Right lobe of liver (tissue), 6 donors: ENCODE results near the gene ASIC2. TPM values are rescaled to one million over a fixed set of nuclear protein-coding genes. Genes with fewer than 3 reads are reported as not detected.

Experiments used
- ATAC-seq, 4 donors: fragments of 200-7000 bp; cut with Tn5 transposase; one replicate each; pipeline ENCODE4 v1.9.1; 2020; ENCODE audit warnings: mild to moderate bottlenecking in 4 of 4, moderate library complexity in 4 of 4
- DNase-seq, 3 donors: peaks; one replicate each; pipeline ENCODE4 v3.0.0-alpha.2; 2020
- H3K27ac ChIP-seq, 3 donors: fragments of 200-600 bp; one replicate each; pipeline ENCODE4 v1.8.0; 2022
- H3K27me3 ChIP-seq, 2 donors: fragments of 200-600 bp; one replicate each; pipeline ENCODE4 v1.8.0; 2022
- H3K36me3 ChIP-seq, 4 donors: fragments of 200-600 bp; sonication (generic) in 1 of 4; one replicate each; pipeline versions ENCODE4 v1.5.1 to v1.8.0; 2017 to 2022; ENCODE audit warnings: control low read depth in 1 of 4
- H3K4me1 ChIP-seq, 4 donors: fragments of 200-600 bp; sonication (generic) in 1 of 4; one replicate each; pipeline versions ENCODE4 v1.5.1 to v1.8.0; 2017 to 2022; ENCODE audit warnings: control low read depth in 1 of 4
- H3K4me3 ChIP-seq, 3 donors: fragments of 200-600 bp; one replicate each; pipeline ENCODE4 v1.8.0; 2022
- H3K9me3 ChIP-seq, 4 donors: fragments of 200-600 bp; sonication (generic) in 1 of 4; one replicate each; pipeline versions ENCODE4 v1.5.1 to v1.8.0; 2017 to 2022; ENCODE audit warnings: control low read depth in 1 of 4
- POLR2A ChIP-seq: fragments of 450-650 bp; IDR thresholded peaks from one replicate; pipeline ENCODE4 v1.6.1; 2017; ENCODE audit warnings: antibody characterized with exemption, mild to moderate bottlenecking
- WGBS: methylation state at CpG from one replicate; pipeline ENCODE4 v1.1.6; 2018; ENCODE audit warnings: low coverage, low lambda C conversion rate; ENCODE audit not compliant: insufficient coverage; ENCODE audit errors: missing lambda C conversion rate; 5-methylcytosine and 5-hydroxymethylcytosine counted together
- intact Hi-C, 2 donors: fragments of 100-400 bp; cut with DNase I; formaldehyde crosslinking; loops; one replicate each; pipeline versions ENCODE4 v1.11.2 to v1.14.1; 2022
- total RNA-seq, 6 experiments: library from RNA; depleted of rRNA in 2 of 6; stranded (reverse); fragments of >200 nt in 2 of 6; fragmentation: NEBNext Ultra II Directional in 3 of 6; extraction: Animal tissue kit (Norgen Biotek cat#: 25700) in 3 of 6; gene quantifications; one replicate each; pipeline versions ENCODE4 v1.1.0 to v1.2.4, GENCODE V29; 2016 to 2023
- TF ChIP-seq, protein P1 (sequence below), 4 donors: fragments of 200-600 bp in 3 of 4; fragments of 450-650 bp in 1 of 4; IDR thresholded peaks; one replicate each; pipeline versions ENCODE4 v1.5.1 to v1.8.0; 2016 to 2022; ENCODE audit warnings: antibody characterized with exemption in 4 of 4, mild to moderate bottlenecking in 2 of 4
- donor health status: DM: no; HTN: yes; CAD: no.
- donor health status: DM: no; HTN: no; CAD: no.
- donor health status: DM: no; HTN: no; CAD: no.
- donor health status: DM: no; HTN: yes; CAD: no.
- donor health status: DM: no; HTN: yes; CAD: no.

The ASIC2 gene
- total RNA-seq, 6 experiments from 2014 or later, result 0.11 to 0.31 (median 0.12) TPM; not detected in 3

DNA sequence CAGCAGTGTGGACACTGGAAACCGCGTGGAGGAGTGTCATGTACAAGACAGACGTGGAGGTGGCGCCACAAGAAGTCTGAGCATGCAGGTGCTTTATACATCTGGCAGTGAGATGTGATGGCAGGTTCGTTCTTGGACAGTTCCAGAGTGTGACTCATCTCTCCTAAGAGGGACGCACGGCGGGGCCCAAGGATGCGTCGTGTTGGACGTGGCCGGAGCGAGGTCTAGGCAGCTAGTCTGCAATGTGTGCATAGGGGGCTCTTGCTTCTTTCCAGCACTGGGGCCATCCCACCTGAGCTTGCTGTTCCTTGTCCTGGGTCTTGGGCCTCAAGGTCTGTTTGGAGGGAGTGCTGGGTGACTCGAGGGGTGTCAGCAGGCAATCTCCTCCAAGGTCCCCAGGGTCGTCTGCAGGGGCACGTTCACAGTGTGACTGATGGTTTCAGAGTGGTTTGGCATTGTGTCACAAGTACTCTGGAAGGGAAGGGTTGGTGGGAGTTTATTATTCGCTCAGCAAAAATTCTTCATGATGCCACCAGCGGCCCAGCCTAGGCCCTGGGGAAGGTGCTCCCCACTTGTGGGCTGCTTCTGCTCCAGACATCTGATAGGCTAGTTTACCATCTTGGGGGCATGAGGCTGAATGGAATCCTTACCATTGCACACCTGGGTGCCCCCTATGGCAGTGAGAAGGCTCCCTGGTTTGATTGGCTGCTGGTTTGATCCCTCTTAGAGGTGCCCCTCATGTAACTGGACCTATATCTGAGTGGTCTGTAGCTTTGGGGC, 279.3 kb downstream of the ASIC2 start:
- Histone ChIP-seq H3K4me3 (no peak overlapping the region), H3K27me3 (no peaks in the 10 kb centered on the region), H3K4me1 (no peaks in the 10 kb centered on the region), H3K27ac (no peak overlapping the region), H3K9me3 (no peaks in the 10 kb centered on the region), H3K36me3 (no peaks in the 10 kb centered on the region)
- no peak for ATAC-seq
- 40% methylated on average over 1 of the region's 18 CpGs for WGBS
- no peak for DNase-seq
- TF ChIP-seq POLR2A, result no peak
- TF ChIP-seq, protein P1, sequence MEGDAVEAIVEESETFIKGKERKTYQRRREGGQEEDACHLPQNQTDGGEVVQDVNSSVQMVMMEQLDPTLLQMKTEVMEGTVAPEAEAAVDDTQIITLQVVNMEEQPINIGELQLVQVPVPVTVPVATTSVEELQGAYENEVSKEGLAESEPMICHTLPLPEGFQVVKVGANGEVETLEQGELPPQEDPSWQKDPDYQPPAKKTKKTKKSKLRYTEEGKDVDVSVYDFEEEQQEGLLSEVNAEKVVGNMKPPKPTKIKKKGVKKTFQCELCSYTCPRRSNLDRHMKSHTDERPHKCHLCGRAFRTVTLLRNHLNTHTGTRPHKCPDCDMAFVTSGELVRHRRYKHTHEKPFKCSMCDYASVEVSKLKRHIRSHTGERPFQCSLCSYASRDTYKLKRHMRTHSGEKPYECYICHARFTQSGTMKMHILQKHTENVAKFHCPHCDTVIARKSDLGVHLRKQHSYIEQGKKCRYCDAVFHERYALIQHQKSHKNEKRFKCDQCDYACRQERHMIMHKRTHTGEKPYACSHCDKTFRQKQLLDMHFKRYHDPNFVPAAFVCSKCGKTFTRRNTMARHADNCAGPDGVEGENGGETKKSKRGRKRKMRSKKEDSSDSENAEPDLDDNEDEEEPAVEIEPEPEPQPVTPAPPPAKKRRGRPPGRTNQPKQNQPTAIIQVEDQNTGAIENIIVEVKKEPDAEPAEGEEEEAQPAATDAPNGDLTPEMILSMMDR (IDR thresholded peaks at IDR 0.05), result no peak
- intact Hi-C loops, result no loop called here

DNA sequence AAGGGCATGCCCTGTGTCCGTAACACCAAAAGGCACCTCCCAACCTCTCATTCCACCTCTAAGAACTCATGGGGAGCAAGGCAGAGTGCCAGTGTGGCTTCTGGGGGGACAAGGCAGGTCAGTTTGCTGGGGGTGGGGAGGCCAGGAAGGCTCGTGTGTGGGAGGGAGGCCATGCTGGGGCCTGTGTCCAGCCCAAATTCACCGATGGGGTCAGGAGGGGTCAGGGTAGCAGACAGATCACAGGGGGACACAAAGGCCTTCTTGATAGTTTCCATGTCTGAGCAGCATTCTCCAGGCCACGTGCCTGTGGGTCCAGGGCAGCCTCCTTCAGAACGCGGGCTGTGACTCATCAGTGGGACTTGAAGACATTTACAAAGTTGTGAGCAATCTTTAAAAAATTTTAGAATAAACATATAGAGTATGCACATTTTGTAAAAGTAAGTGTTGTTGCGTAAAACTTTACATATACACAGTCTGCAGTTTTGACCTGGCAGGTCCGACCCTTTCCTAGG, 280.5 kb downstream of the ASIC2 start:
- H3K27me3 ChIP-seq, result no peaks in the 10 kb centered on the region
- no peak for TF ChIP-seq POLR2A
- TF ChIP-seq, protein P1 (IDR thresholded peaks at IDR 0.05), result no peak
- H3K27ac ChIP-seq, result no peak overlapping the region
- WGBS, result 88% methylated on average over 2 of the region's 8 CpGs
- H3K4me1 ChIP-seq, result no peaks in the 10 kb centered on the region
- DNase-seq (no peak), ATAC-seq (no peak)
- intact Hi-C loops, result no loop called here
- H3K36me3 ChIP-seq, result no peaks in the 10 kb centered on the region
- H3K4me3 ChIP-seq, result no peak overlapping the region
- H3K9me3 ChIP-seq, result no peaks in the 10 kb centered on the region

DNA sequence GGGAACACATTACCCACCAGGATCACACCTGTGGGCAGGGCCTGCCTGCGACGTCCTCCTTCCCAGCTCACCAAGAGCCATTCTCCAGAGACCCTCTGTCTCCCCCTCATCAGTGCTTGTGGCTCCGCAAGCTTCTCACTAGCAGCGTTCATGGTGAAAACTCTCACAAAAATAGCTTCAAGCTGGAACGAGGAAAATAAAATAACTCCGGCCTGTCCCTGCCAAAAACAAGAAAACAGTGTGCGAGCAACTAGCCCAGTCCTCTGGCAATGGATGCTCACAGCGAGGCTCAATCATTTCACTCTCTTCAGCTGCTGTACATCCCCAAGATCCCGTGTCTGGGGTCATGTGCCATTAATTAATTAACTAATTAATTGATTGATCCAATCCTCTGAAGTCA, 283.5 kb downstream of the ASIC2 start:
- Histone ChIP-seq H3K36me3 (no peaks in the 10 kb centered on the region), H3K27ac (no peak overlapping the region), H3K27me3 (no peaks in the 10 kb centered on the region), H3K4me1 (no peaks in the 10 kb centered on the region), H3K4me3 (no peak overlapping the region), H3K9me3 (no peaks in the 10 kb centered on the region)
- DNase-seq, result no peak
- TF ChIP-seq POLR2A, result no peak
- TF ChIP-seq, protein P1 (IDR thresholded peaks at IDR 0.05), result no peak
- intact Hi-C loops, result no loop called here
- WGBS, result 69% methylated on average over 6 of the region's 9 CpGs
- no peak for ATAC-seq

DNA sequence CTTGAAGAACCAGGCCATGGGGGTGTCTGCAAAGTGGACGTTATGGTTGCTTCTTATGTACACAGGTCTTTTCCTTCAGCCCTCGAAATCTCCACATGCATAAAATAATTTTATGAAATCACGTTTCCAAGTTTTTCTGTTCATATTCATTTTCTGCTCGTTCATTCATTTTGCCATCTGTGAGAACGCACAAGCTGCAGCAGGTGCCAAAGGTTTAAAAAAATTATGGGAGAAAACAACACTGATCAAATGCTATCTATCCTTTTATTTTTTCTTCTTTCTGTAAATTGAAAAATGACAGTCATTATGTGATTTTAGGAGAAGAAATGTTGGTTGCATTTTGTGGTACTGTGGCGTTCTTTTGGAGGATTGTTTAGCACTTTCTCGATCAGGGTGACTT, 285.9 kb downstream of the ASIC2 start:
- 53% methylated on average over 7 of the region's 7 CpGs for WGBS
- intact Hi-C loops, result no loop called here
- Histone ChIP-seq H3K4me1 (no peaks in the 10 kb centered on the region), H3K27ac (no peak overlapping the region), H3K36me3 (no peaks in the 10 kb centered on the region), H3K4me3 (no peak overlapping the region), H3K27me3 (no peaks in the 10 kb centered on the region), H3K9me3 (no peaks in the 10 kb centered on the region)
- no peak for DNase-seq
- no peak for TF ChIP-seq POLR2A
- TF ChIP-seq, protein P1 (IDR thresholded peaks at IDR 0.05), result no peak
- no peak for ATAC-seq
